Right lobe of liver (tissue), 6 donors: Measurements from ENCODE around the gene NLN. TPM values are rescaled to one million over a fixed set of nuclear protein-coding genes. Genes with fewer than 3 reads are reported as not detected.

Source experiments
- ATAC-seq, 4 donors: fragments of 200-7000 bp; cut with Tn5 transposase; one replicate each; pipeline ENCODE4 v1.9.1; 2020; ENCODE audit warnings: mild to moderate bottlenecking in 4 of 4, moderate library complexity in 4 of 4
- DNase-seq, 3 donors: peaks; one replicate each; pipeline ENCODE4 v3.0.0-alpha.2; 2020
- H3K27ac ChIP-seq, 3 donors: fragments of 200-600 bp; one replicate each; pipeline ENCODE4 v1.8.0; 2022
- H3K27me3 ChIP-seq, 2 donors: fragments of 200-600 bp; one replicate each; pipeline ENCODE4 v1.8.0; 2022
- H3K36me3 ChIP-seq, 4 donors: fragments of 200-600 bp; sonication (generic) in 1 of 4; one replicate each; pipeline versions ENCODE4 v1.5.1 to v1.8.0; 2017 to 2022; ENCODE audit warnings: control low read depth in 1 of 4
- H3K4me1 ChIP-seq, 4 donors: fragments of 200-600 bp; sonication (generic) in 1 of 4; one replicate each; pipeline versions ENCODE4 v1.5.1 to v1.8.0; 2017 to 2022; ENCODE audit warnings: control low read depth in 1 of 4
- H3K4me3 ChIP-seq, 3 donors: fragments of 200-600 bp; one replicate each; pipeline ENCODE4 v1.8.0; 2022
- H3K9me3 ChIP-seq, 4 donors: fragments of 200-600 bp; sonication (generic) in 1 of 4; one replicate each; pipeline versions ENCODE4 v1.5.1 to v1.8.0; 2017 to 2022; ENCODE audit warnings: control low read depth in 1 of 4
- CTCF ChIP-seq, 4 donors: fragments of 200-600 bp in 3 of 4; fragments of 450-650 bp in 1 of 4; IDR thresholded peaks; one replicate each; pipeline versions ENCODE4 v1.5.1 to v1.8.0; 2016 to 2022; ENCODE audit warnings: antibody characterized with exemption in 4 of 4, mild to moderate bottlenecking in 2 of 4
- POLR2A ChIP-seq: fragments of 450-650 bp; IDR thresholded peaks from one replicate; pipeline ENCODE4 v1.6.1; 2017; ENCODE audit warnings: antibody characterized with exemption, mild to moderate bottlenecking
- WGBS: methylation state at CpG from one replicate; pipeline ENCODE4 v1.1.6; 2018; ENCODE audit warnings: low coverage, low lambda C conversion rate; ENCODE audit not compliant: insufficient coverage; ENCODE audit errors: missing lambda C conversion rate; 5-methylcytosine and 5-hydroxymethylcytosine counted together
- intact Hi-C, 2 donors: fragments of 100-400 bp; cut with DNase I; formaldehyde crosslinking; loops; one replicate each; pipeline versions ENCODE4 v1.11.2 to v1.14.1; 2022
- total RNA-seq, 6 experiments: library from RNA; depleted of rRNA in 2 of 6; stranded (reverse); fragments of >200 nt in 2 of 6; fragmentation: NEBNext Ultra II Directional in 3 of 6; extraction: Animal tissue kit (Norgen Biotek cat#: 25700) in 3 of 6; gene quantifications; one replicate each; pipeline versions ENCODE4 v1.1.0 to v1.2.4, GENCODE V29; 2016 to 2023
- donor health status: DM: no; HTN: yes; CAD: no.
- donor health status: DM: no; HTN: no; CAD: no.
- donor health status: DM: no; HTN: no; CAD: no.
- donor health status: DM: no; HTN: yes; CAD: no.
- donor health status: DM: no; HTN: yes; CAD: no.

NLN gene
- total RNA-seq, 6 experiments from 2014 or later: 28.3 to 68.2 (median 36.7) TPM

DNA sequence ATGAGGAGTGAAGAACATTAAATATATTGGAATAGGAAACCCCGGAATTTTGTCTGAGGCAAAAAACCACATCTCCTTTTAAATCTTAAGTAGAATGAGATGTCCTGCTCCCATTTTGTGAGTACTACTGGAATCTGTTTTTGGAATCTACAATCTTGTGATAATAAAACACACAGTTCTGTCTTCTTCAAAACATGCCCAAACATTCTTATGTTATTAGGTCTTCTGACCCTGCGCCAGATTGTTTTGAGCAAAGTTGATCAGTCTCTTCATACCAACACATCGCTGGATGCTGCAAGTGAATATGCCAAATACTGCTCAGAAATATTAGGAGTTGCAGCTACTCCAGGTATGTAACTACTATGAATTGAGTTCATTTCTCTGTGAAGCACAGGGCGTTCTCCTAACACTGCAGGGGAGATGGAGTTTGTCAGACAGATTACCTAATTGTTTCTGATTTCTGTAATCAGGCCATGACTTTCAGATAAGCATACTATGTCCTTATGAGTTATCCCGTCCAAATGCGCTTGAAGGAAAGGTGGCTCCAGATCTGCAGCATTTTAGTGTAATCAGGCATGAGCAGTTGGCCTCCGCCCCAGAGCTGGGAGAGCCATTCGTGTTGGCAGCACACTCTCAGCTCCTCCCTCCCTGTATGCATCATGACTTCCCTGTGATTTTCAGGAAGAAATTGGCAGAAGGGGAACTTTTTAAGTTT, 88.0 kb downstream of the NLN start:
- no peak for DNase-seq
- intact Hi-C loops: no loop called here
- WGBS: 96% methylated on average over 8 of the region's 8 CpGs
- Histone ChIP-seq H3K4me3 (no peak overlapping the region), H3K4me1 (peaks cover 0 to 5% (median 0%) of the 10 kb centered on the region in 4 donors), H3K27me3 (no peaks in the 10 kb centered on the region), H3K27ac (no peak overlapping the region), H3K36me3 (peaks cover 0 to 11% (median 3%) of the 10 kb centered on the region in 4 donors), H3K9me3 (no peaks in the 10 kb centered on the region)
- no peak for ATAC-seq
- no peak for TF ChIP-seq POLR2A
- TF ChIP-seq CTCF (IDR thresholded peaks at IDR 0.05): no peak

DNA sequence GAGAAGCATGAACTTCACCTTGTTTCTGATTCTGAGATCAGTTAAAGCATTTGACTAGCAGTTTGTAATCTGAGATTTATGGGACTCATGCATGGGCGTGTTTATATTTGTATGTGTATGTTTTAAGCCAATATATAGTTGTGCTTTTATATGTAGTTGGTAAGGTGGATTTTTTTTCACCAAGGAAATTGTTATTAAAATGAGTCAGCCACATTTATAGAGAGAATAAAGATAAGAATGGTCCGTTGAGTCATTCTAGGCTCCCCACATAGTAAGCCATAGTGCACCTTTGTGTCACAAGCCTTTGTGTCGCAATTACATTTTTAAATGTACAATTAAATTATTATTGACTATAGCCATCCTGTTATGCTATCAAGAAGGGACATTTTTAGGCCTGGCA, 89.0 kb downstream of the NLN start:
- Histone ChIP-seq H3K27me3 (no peaks in the 10 kb centered on the region), H3K36me3 (peaks cover 0 to 11% (median 4%) of the 10 kb centered on the region in 4 donors), H3K4me1 (peaks cover 0 to 5% (median 0%) of the 10 kb centered on the region in 4 donors), H3K9me3 (no peaks in the 10 kb centered on the region), H3K4me3 (no peak overlapping the region), H3K27ac (no peak overlapping the region)
- DNase-seq (no peak), ATAC-seq (no peak)
- TF ChIP-seq POLR2A: no peak
- no peak for TF ChIP-seq CTCF (IDR thresholded peaks at IDR 0.05)
- intact Hi-C loops: no loop called here
- WGBS: 98% methylated on average over 3 of the region's 3 CpGs

- no peak overlapping the region for H3K4me3 ChIP-seq
- peaks cover 0 to 5% (median 0%) of the 10 kb centered on the region in 4 donors for H3K4me1 ChIP-seq
- TF ChIP-seq POLR2A (no peak), CTCF (IDR thresholded peaks at IDR 0.05) (no peak)
- DNase-seq: no peak
- no peak overlapping the region for H3K27ac ChIP-seq
- WGBS: 55% methylated on average over 2 of the region's 3 CpGs
- H3K36me3 ChIP-seq: peaks cover 0 to 11% (median 4%) of the 10 kb centered on the region in 4 donors
- H3K27me3 ChIP-seq: no peaks in the 10 kb centered on the region
- intact Hi-C loops: no loop called here
- ATAC-seq: no peak
- H3K9me3 ChIP-seq: no peaks in the 10 kb centered on the region
These were observed 89.9 kb downstream of the NLN start for GRCh38 chr5:65811885-65812284.

GRCh38 chr5:65812648-65813047, 90.6 kb downstream of the NLN start:
- no peak for TF ChIP-seq POLR2A
- no peak for TF ChIP-seq CTCF (IDR thresholded peaks at IDR 0.05)
- intact Hi-C loops: no loop called here
- no peak for DNase-seq
- Histone ChIP-seq H3K36me3 (peaks cover 0 to 11% (median 4%) of the 10 kb centered on the region in 4 donors), H3K27ac (no peak overlapping the region), H3K9me3 (no peaks in the 10 kb centered on the region), H3K27me3 (no peaks in the 10 kb centered on the region), H3K4me1 (peaks cover 0 to 5% (median 0%) of the 10 kb centered on the region in 4 donors), H3K4me3 (no peak overlapping the region)
- peak; percentile 50 to 92 (median 74) for ATAC-seq
- 37% methylated on average over 2 of the region's 2 CpGs for WGBS
